Liver (tissue), 3 donors: Measurements from ENCODE around the gene OR2AK2.

Source experiments
- ATF3 ChIP-seq: IDR thresholded peaks from 2 replicates; pipeline ENCODE4 v1.6.1; 2016; ENCODE audit warnings: antibody characterized with exemption
- CTCF ChIP-seq: fragments of 150-350 bp; IDR thresholded peaks from 2 replicates; pipeline ENCODE4 v1.5.1; 2017; ENCODE audit warnings: improper control_type of control experiment, low read depth, low read length; ENCODE audit not compliant: missing input control
- JUND ChIP-seq, 2 donors: IDR thresholded peaks; 2 replicates each; pipeline ENCODE4 v1.6.1; 2016; ENCODE audit warnings: antibody characterized with exemption in 2 of 2
- RAD21 ChIP-seq, 2 donors: IDR thresholded peaks; 2 replicates each; pipeline ENCODE4 v1.6.1; 2016; ENCODE audit warnings: antibody characterized with exemption in 2 of 2, mild to moderate bottlenecking in 2 of 2
- REST ChIP-seq: IDR thresholded peaks from 2 replicates; pipeline ENCODE4 v1.6.1; 2016; ENCODE audit warnings: antibody characterized with exemption, mild to moderate bottlenecking
- SP1 ChIP-seq: IDR thresholded peaks from 2 replicates; pipeline ENCODE4 v1.6.1; 2018; ENCODE audit warnings: antibody characterized with exemption, mild to moderate bottlenecking
- TAF1 ChIP-seq: conservative IDR thresholded peaks from 2 replicates; pipeline ENCODE4 v1.6.1; 2016; ENCODE audit warnings: antibody characterized with exemption, mild to moderate bottlenecking
- YY1 ChIP-seq: IDR thresholded peaks from 2 replicates; pipeline ENCODE4 v1.6.1; 2016; ENCODE audit warnings: antibody characterized with exemption, mild to moderate bottlenecking
- ZBTB33 ChIP-seq: IDR thresholded peaks from 2 replicates; pipeline ENCODE4 v1.6.1; 2016; ENCODE audit warnings: antibody characterized with exemption
- donor health status: healthy.
- donor health status: healthy.

- TF ChIP-seq ATF3 = no peak
- no peak for TF ChIP-seq CTCF
- no peak for TF ChIP-seq JUND (IDR thresholded peaks at IDR 0.05)
- no peak for TF ChIP-seq ZBTB33
- no peak for TF ChIP-seq TAF1
- no peak for TF ChIP-seq YY1
- no peak for TF ChIP-seq SP1
- TF ChIP-seq REST = no peak
- TF ChIP-seq RAD21 (IDR thresholded peaks at IDR 0.05) = no peak
Observed at GRCh38 chr1:247942624-247943023, 22.4 kb upstream of the OR2AK2 start.
